Erythroblast (primary cell): Measurements from ENCODE around the gene IGSF23.
"Not testable (repeated sequence)": the region's sequence is repeated elsewhere in the genome, so short reads cannot be mapped to it uniquely, and the experiment has no call there.

Source experiments
- DNase-seq, 2 experiments: peaks; one replicate each; lab custom pipeline; 2025; lab: John Stamatoyannopoulos, UW
- GATA1 ChIP-seq: IDR thresholded peaks from 2 replicates; pipeline ENCODE4 v1.6.1; 2011; ENCODE audit warnings: low read depth, mild to moderate bottlenecking, control low read depth, low read length, moderate library complexity
- POLR2A ChIP-seq: IDR thresholded peaks from 2 replicates; pipeline ENCODE4 v1.6.1; 2011; ENCODE audit warnings: mild to moderate bottlenecking, low read length

Gene IGSF23

GRCh38 chr19:44596428-44597130 lies 16.8 kb upstream of the IGSF23 start:
- no peak for DNase-seq
- TF ChIP-seq POLR2A, result no peak
- no peak for TF ChIP-seq GATA1

GRCh38 chr19:44597131-44597491 lies 16.3 kb upstream of the IGSF23 start:
- no peak for DNase-seq

GRCh38 chr19:44598355-44598754 lies 15.0 kb upstream of the IGSF23 start:
- no peak for DNase-seq
- TF ChIP-seq GATA1 (no peak), POLR2A (no peak)

More at GRCh38 chr19:44597131-44597491, 16.3 kb upstream of the IGSF23 start:
- TF ChIP-seq GATA1 (no peak), POLR2A (no peak)

GRCh38 chr19:44598880-44599279 lies 14.5 kb upstream of the IGSF23 start:
- TF ChIP-seq GATA1 (no peak), POLR2A (no peak)
- DNase-seq, result no peak

GRCh38 chr19:44600466-44600865 lies 12.9 kb upstream of the IGSF23 start:
- TF ChIP-seq POLR2A (no peak), GATA1 (no peak)
- no peak for DNase-seq

- no peak for TF ChIP-seq GATA1
- no peak for TF ChIP-seq POLR2A
- no peak for DNase-seq
These were observed 11.3 kb upstream of the IGSF23 start for GRCh38 chr19:44602081-44602480.

- DNase-seq, result no peak
- no peak for TF ChIP-seq GATA1
- no peak for TF ChIP-seq POLR2A
These were observed 10.0 kb upstream of the IGSF23 start for GRCh38 chr19:44603201-44603945.

- no peak for TF ChIP-seq POLR2A
- TF ChIP-seq GATA1, result no peak
These were observed 9.1 kb upstream of the IGSF23 start for GRCh38 chr19:44604241-44604640.

GRCh38 chr19:44605547-44605946 lies 7.8 kb upstream of the IGSF23 start:
- TF ChIP-seq GATA1 (no peak), POLR2A (no peak)
- DNase-seq, result no peak

More at GRCh38 chr19:44604241-44604640, 9.1 kb upstream of the IGSF23 start:
- DNase-seq, result no peak

- DNase-seq, result no peak
- TF ChIP-seq GATA1 (no peak), POLR2A (no peak)
These were observed 6.3 kb upstream of the IGSF23 start for GRCh38 chr19:44607049-44607448.

GRCh38 chr19:44607917-44608316 lies 5.4 kb upstream of the IGSF23 start:
- DNase-seq, result no peak
- TF ChIP-seq GATA1, result no peak
- no peak for TF ChIP-seq POLR2A

- no peak for DNase-seq
- TF ChIP-seq POLR2A (no peak), GATA1 (no peak)
These were observed 5.0 kb upstream of the IGSF23 start for GRCh38 chr19:44608391-44608821.

- DNase-seq, result no peak
- TF ChIP-seq GATA1 (no peak), POLR2A (no peak)
These were observed 4.1 kb upstream of the IGSF23 start for GRCh38 chr19:44609219-44609618.

- not testable (repeated sequence) for DNase-seq
These were observed 2.9 kb upstream of the IGSF23 start for GRCh38 chr19:44610497-44610896.
